ENCODE measurements around the gene OR10J1. TPM values are rescaled to one million over a fixed set of nuclear protein-coding genes. Genes with fewer than 3 reads are reported as not detected.

OR10J1 gene
- total RNA-seq, 2 experiments from 2014 or later, result not detected

- ChIA-PET POLR2A (no interaction called here), CTCF (no interaction called here)
- Mint-ChIP-seq H3K36me3 (ENCODE audit: low read depth) (no peaks in the 10 kb centered on the region), H3K9me3 (peaks cover 11% of the 10 kb centered on the region), H3K4me1 (ENCODE audit: low read depth) (no peaks in the 10 kb centered on the region), H3K27ac (no peak overlapping the region), H3K4me3 (no peak overlapping the region), H3K27me3 (peaks cover 15% of the 10 kb centered on the region)
- TF ChIP-seq CTCF (IDR thresholded peaks at IDR 0.05), result no peak
- H3K4me1 ChIP-seq (ENCODE audit: insufficient read depth, low read length), result no peaks in the 10 kb centered on the region
- no peaks in the 10 kb centered on the region for H3K36me3 ChIP-seq (ENCODE audit: insufficient read depth, low read length)
- no peak overlapping the region for H3K27ac ChIP-seq (ENCODE audit: low read depth in 1 of 2, low read length in 2 of 2)
- intact Hi-C loops (cut with DNase I, micrococcal nuclease), result no loop called here
- no peak for ATAC-seq (ENCODE audit: poor library complexity)
- no peak overlapping the region for H3K4me3 ChIP-seq (ENCODE audit: low read length)
- H3K9me3 ChIP-seq (ENCODE audit: control insufficient read depth in 1 of 2, insufficient read depth in 1 of 2, low read length in 2 of 2), result peaks cover 16 to 23% of the 10 kb centered on the region in 2 experiments
- peaks cover 0 to 8% of the 10 kb centered on the region in 2 experiments for H3K27me3 ChIP-seq (ENCODE audit: control insufficient read depth in 1 of 2, insufficient read depth in 2 of 2, low read length in 2 of 2)
- DNase-seq, result no peak
These were observed 17.7 kb upstream of the OR10J1 start for GRCh38 chr1:159421821-159422220.

DNA sequence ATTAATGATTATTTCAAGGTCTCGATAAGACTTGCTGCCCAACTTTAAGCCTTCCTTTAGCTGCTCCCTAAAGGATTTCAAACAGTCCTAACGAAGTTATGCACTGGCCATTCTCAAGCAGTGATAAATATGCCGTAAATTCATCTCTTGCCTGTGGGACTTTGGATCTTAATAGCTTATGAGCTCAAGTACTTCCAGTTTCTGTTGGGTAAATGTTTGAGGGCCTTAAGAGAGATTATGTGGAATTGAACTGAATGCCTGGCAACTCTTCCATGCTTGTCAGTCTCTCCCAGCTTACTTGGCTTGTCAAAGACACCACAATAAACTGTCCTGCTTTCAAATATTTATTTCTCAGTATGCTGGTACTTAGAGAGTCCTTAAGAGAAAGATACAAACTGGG, 11.0 kb upstream of the OR10J1 start:
- POLR2A ChIA-PET, result no interaction called here
- H3K27me3 Mint-ChIP-seq, result peaks cover 1% of the 10 kb centered on the region
- Histone ChIP-seq H3K27me3 (ENCODE audit: control insufficient read depth in 1 of 2, insufficient read depth in 2 of 2, low read length in 2 of 2) (peaks cover 0 to 5% of the 10 kb centered on the region in 2 experiments), H3K36me3 (ENCODE audit: insufficient read depth, low read length) (no peaks in the 10 kb centered on the region), H3K27ac (ENCODE audit: low read depth in 1 of 2, low read length in 2 of 2) (no peak overlapping the region), H3K4me3 (ENCODE audit: low read length) (no peak overlapping the region), H3K4me1 (ENCODE audit: insufficient read depth, low read length) (no peaks in the 10 kb centered on the region), H3K9me3 (ENCODE audit: control insufficient read depth in 1 of 2, insufficient read depth in 1 of 2, low read length in 2 of 2) (no peaks in the 10 kb centered on the region)
- no peak for ATAC-seq (ENCODE audit: poor library complexity)
- H3K36me3 Mint-ChIP-seq (ENCODE audit: low read depth), result no peaks in the 10 kb centered on the region
- H3K4me3 Mint-ChIP-seq, result no peak overlapping the region
- CTCF ChIA-PET, result no interaction called here
- intact Hi-C loops (cut with DNase I, micrococcal nuclease), result no loop called here
- H3K27ac Mint-ChIP-seq, result no peak overlapping the region
- no peaks in the 10 kb centered on the region for H3K9me3 Mint-ChIP-seq
- no peaks in the 10 kb centered on the region for H3K4me1 Mint-ChIP-seq (ENCODE audit: low read depth)
- no peak for DNase-seq
- no peak for TF ChIP-seq CTCF (IDR thresholded peaks at IDR 0.05)

DNA sequence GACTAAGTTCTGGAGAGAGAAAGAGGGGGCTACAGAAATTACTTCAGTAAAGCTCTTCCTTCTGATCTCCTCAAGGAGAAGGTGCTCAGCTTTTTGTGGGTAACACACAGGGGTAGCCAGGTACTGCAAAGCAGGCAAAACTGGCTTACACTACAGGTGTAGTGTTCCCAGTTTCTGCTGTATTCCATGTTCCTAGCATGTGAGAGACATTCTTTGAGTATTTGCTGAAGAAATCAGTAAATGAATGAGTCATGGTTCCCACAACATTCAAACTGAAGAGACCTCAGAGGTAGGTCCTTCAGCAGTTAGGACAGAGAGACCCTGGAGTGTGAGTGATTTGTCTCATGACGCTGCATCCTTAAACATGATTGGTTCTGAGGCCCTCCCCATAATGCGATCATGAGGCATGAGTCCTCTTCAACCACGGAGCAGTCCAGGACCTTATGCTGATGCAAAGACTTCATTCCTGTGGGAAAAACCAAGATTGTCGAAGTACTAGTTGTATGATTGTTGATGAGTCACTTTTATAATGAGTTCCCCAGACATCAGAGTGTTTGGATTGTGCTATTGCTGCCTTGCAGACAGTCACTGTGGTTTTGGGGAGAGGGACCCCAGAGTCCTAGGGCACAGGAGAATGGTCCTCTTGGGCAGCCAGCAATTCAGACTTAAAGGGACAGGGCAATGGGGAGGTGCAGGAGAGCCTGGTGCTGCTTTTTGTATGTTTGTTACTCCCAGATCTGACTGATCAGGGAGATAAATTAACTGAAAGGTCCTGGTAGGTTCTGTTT, 10.3 kb upstream of the OR10J1 start:
- H3K4me3 Mint-ChIP-seq, result no peak overlapping the region
- peaks cover 1% of the 10 kb centered on the region for H3K27me3 Mint-ChIP-seq
- H3K27ac ChIP-seq (ENCODE audit: low read depth in 1 of 2, low read length in 2 of 2), result no peak overlapping the region
- DNase-seq, result no peak
- no peaks in the 10 kb centered on the region for H3K27me3 ChIP-seq (ENCODE audit: control insufficient read depth in 1 of 2, insufficient read depth in 2 of 2, low read length in 2 of 2)
- no peak for ATAC-seq (ENCODE audit: poor library complexity)
- no peaks in the 10 kb centered on the region for H3K36me3 Mint-ChIP-seq (ENCODE audit: low read depth)
- H3K36me3 ChIP-seq (ENCODE audit: insufficient read depth, low read length), result no peaks in the 10 kb centered on the region
- POLR2A ChIA-PET, result no interaction called here
- intact Hi-C loops (cut with DNase I, micrococcal nuclease), result no loop called here
- no peak overlapping the region for H3K27ac Mint-ChIP-seq
- no peaks in the 10 kb centered on the region for H3K9me3 Mint-ChIP-seq
- CTCF ChIA-PET, result interaction anchor here (0.5 kb wide), 1 partner anchor 21 kb away, joined by 4 read pairs; no protein-coding TSS in a partner anchor
- no peaks in the 10 kb centered on the region for H3K4me1 Mint-ChIP-seq (ENCODE audit: low read depth)
- H3K9me3 ChIP-seq (ENCODE audit: control insufficient read depth in 1 of 2, insufficient read depth in 1 of 2, low read length in 2 of 2), result no peaks in the 10 kb centered on the region
- no peak for TF ChIP-seq CTCF (IDR thresholded peaks at IDR 0.05)
- H3K4me3 ChIP-seq (ENCODE audit: low read length), result no peak overlapping the region
- H3K4me1 ChIP-seq (ENCODE audit: insufficient read depth, low read length), result no peaks in the 10 kb centered on the region

All from CD4-positive, alpha-beta T cell (primary cell).